Glomerular visceral epithelial cell (primary cell): ENCODE results near the gene BCLAF1.

Experiments
- DNase-seq: peaks from one replicate; pipeline ENCODE4 v3.0.0-alpha.2; 2016; ENCODE audit errors: extremely low spot score

Gene BCLAF1

GRCh38 chr6:136289579-136290409, at the start of gene BCLAF1:
Gene BCLAF1, minus strand, starts transcription at chr6:136289846. Its CDS starts 9,980 bp downstream, at chr6:136279866.
- peak; percentile 100 for DNase-seq

GRCh38 chr6:136338486-136338885, 48.8 kb upstream of the BCLAF1 start:
- no peak for DNase-seq

DNA sequence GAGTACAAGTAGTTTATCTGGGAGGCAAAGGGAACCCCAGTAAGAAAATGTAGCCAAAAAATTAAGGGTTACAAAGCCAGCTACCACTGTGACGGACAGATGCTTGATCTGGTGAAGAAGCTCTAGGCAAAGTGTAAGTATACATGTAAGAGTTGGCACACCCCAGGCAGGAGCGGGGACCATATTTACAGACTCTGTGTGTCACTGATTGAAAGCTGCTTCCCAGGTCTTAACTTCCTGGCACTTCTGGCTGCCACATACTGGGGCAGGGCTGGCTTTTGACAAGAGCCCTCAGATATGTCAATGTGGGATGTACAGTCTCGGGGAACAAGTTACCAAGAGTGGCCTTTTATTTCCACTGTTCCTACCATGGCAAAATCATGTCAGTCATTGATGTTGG, 48.0 kb upstream of the BCLAF1 start:
- DNase-seq, result no peak

- DNase-seq, result no peak
These were observed 47.5 kb upstream of the BCLAF1 start for GRCh38 chr6:136337121-136337520.

DNA sequence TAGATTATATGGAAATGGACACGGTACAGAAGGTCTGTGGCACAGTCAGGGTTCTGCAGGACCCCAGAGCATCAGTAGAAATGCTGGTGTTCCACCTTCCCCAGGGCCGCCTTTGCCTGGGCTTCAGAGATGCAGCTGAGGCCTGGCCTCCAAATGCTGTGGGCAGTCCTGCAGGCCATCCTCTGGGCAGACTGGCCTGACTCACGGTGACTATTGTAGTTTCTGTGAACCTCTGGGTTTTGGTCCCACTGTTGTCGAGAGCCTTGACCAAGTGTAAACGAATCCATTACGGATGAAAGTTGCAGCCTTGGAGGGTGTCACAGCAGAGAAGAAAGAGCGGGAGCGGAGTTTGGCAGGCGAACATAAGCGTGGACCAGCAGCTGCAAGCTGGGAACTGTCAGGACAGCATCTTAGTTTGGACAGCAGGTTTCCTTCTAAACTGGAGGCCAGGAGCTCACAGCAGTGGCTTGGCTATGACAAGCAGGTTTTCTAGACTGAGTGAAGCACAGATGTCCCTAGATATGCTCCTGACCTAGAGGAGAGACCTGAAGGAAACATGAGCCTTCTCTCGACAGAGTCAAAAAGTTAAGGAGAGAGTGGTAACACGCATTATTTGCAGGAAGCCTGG, 46.2 kb upstream of the BCLAF1 start:
- DNase-seq, result no peak

DNA sequence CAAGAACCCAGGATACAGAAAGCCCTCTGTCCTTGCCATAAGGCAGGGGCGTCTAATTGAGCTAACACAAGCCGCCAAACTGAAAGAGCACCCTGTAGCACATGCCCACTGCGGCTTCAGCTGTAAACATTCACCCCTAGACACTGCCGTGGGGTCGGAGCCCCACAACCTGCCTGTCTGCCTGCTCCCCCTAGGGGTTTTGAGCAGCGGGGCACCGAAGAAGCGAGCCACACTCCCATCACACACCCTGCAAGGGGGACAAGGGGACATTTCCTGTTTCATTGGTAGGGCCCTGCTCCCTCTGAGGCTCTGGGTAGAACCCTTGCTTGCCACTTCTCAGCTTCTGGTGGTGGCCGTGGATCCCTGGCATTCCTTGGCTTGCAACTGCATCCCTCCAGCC, 45.2 kb upstream of the BCLAF1 start:
- no peak for DNase-seq

GRCh38 chr6:136334465-136334846, 44.8 kb upstream of the BCLAF1 start:
- DNase-seq, result no peak

DNA sequence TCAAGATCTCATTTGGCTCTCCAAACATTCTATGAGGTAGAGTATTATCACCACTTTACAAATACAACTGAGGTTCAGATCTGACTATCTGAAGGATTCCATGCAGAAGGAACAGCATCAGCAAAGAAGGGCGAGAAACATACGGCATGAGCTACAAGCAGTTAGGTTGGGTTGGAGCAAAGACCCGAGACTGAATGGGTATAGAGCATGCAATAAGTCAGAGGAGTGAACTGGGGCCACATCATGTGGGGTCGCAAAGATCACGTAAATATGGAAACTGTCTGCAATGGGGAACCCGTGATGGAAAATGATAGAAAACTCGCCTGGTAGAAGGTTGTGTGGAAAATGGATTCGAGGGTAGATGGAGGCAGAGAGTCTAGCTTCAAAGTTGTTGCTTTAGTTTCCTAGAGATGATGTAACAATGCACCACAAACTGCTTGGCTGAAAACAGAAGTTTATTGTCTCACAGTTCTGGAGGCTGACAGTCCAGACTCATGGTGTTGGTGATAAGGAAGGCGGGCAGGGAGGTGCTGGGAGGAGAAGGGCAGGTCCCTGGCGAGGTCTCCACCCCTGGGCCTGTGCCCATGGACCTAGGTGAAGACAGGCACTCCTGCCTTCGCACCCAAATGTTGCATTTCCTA, 44.3 kb upstream of the BCLAF1 start:
- DNase-seq, result no peak

DNA sequence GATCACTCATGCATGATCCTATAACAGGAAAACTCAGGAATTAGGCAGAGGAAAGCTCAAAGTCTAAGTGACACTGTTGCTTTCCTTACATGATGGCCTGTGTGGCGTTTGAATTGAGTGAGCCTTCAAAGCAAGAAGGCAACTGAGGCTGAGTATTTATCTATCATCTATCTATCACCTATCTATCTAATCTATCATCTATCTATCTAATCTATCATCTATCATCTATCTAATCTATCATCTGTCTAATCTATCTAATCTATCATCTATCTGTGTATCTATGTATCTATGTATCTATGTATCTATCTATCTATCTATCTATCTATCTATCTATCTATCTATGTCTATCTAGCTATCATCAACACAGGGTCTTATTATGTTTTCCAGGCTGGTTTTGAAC, 41.8 kb upstream of the BCLAF1 start:
- DNase-seq, result no peak

DNA sequence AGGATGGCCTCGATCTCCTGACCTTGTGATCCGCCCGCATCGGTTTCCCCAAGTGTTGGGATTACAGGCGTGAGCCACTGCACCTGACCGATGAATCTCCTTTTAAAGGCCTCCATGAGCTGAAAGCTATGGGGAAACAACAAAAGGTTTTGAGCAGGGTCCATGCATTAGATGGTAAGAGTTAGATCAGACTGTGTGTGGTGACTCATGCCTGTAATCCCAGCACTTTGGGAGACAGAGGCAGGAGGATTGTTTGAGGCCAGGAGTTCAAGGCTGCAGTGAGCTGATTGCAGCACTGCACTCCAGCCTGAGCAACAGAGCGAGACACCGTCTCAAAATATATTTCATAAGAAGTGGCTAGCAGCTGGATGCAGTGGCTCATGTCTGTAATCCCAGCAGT, 41.0 kb upstream of the BCLAF1 start:
- DNase-seq, result no peak

- DNase-seq, result peak; percentile 38
These were observed 36.5 kb upstream of the BCLAF1 start for GRCh38 chr6:136326038-136326553.

DNA sequence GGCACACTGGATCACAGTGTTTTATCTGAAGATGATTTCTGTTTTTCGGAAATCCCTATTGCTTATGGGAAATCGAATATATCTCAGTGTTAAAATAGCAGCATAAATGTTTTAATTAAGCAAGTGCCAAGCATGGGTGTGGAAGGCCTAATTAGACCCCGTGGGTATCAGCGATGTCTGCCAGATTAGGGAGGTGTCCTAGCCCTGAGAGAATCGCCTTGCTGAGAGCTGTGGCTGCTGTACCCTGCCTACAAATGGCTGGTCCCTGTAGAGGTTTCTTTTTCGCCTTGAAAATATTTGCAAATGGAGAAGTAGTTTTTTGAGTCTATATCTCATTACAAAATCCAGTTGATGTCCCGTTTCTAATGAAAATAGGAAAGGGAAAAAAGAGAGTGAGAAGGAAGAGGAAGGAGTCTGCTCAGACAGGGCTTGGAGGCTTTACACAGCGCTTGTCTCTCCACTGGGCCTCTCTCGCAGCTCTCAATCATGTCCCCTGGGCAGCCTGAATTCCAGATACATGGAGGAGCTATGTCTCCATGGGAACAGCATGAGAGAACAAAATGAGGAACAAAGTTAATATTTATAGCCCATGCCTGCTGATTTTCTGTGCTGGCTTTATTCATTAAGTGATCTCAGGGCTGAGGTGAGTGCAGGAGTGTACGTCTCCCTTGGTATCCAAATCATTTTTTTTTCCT, 35.2 kb upstream of the BCLAF1 start:
- no peak for DNase-seq

DNA sequence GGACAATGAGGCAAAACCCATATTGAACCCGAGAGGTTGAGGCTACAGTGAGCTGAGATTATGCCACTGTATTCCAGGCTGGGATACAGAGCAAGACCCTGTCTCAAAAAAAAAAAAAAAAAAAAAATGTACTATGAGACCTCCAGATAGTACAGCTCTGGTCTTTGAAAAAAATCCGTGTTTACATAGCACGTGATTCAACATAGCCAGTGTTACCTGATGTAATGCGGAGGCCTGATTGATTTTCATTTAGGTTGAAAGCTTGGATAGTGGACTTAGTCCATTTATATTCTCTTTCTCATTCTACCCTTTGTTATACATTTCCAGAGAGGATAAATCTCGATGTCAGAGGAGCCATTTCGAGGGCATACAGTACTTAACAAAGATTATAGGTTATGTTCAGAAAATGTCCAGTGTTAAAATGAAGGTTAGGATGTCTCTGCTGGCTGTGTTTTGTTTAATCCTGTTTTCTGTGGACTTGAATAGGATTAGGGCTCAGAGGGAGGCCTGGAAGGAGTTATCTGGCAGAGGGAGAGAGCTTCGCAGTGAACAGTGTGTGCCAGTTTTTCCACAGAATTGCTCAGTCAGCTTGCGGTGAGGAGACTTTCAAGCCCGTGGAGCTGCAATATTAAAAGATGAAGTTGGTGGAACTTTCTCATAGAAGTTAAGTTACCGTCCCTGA, 33.9 kb upstream of the BCLAF1 start:
- no peak for DNase-seq

DNA sequence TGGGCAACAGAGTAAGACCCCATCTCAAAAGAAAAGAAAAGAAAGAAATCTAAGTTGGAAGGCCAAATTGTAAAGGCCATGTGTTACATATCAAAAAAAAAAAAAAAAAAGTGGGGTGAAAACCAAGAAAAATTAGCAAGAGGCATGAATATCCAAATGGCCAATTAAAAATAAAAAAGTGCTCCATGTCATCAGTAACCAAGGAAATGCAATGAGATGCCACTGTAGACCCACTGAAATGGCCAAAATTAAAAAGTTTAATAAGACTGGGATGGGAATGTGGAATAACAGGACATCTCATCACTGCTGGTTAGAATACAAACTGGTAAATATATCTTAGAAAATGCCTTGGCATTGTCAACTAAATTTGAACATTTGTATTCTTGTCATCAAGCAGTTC, 30.1 kb upstream of the BCLAF1 start:
- no peak for DNase-seq

GRCh38 chr6:136318676-136319075, 29.0 kb upstream of the BCLAF1 start:
- DNase-seq, result no peak

DNA sequence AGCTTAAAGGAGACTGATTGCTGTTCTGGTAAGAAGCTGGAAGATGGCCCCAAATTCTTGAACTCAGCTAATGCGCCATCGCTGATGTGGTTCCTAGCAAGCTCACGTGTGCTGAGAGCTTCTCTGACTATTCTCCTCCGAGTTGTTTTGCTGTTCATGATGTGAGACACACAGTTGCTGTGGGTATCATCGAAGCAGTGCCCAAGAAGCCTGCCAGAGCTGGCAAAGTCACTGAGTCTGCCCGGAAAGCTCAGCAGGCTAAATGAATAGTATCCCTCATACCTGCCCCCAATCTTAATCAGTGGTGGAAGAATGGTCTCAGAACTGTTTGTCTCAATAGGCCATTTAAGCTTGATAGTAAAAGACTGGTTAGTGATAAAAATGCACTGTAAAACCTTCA, 28.3 kb upstream of the BCLAF1 start:
- DNase-seq, result no peak

- peak; percentile 61 for DNase-seq
These were observed 27.5 kb upstream of the BCLAF1 start for GRCh38 chr6:136317021-136317694.

DNA sequence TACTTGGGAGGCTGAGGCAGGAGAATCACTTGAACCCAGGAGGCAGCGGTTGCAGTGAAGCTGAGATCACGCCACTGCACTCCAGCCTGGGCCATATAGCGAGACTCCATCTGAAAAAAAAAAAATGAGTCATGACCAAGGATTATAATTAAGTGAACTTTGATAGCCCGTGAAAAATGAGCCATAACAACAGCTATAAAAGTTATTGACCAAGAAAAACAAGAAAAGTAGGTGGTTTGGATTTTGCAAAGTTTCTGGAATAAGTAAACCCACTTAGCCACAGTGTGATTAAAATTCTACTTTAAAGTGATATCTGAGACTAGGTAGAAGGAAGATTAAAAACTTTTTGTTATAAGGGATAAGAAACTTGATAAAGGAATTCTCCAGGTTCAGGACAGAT, 25.9 kb upstream of the BCLAF1 start:
- DNase-seq, result no peak

DNA sequence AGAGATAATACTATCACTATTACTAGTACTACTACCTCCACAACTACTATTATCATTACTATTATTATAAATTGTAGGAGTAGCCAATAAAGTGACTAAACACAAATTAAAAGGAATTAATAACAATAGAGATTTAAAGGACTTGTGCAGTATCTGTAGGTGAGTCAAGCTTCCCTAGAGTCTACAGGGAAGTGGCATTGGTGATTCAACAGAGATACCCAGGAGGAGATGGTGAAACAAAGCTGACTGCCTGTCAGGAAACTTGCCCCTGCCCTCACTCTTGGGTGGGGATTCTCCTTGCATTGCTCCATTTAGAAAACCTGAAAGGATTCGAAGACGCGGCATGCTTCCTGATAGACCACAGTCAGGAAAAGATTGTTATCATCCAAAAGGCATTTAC, 23.3 kb upstream of the BCLAF1 start:
- DNase-seq, result no peak

- no peak for DNase-seq
These were observed 20.2 kb upstream of the BCLAF1 start for GRCh38 chr6:136309729-136310311.

- no peak for DNase-seq
These were observed 19.5 kb upstream of the BCLAF1 start for GRCh38 chr6:136309171-136309570.
